Measurements from ENCODE around the gene FBXO2. TPM values are rescaled to one million over a fixed set of nuclear protein-coding genes. Genes with fewer than 3 reads are reported as not detected.
A peak's percentile ranks its signal among the peaks of the same experiment; 100 is the strongest.

The FBXO2 gene
- total RNA-seq, 1 experiment from 2014 or later: 81.1 TPM

- CTCF ChIA-PET: interaction anchor here (1.2 kb wide), 1 partner anchor 28 kb away, joined by 8 read pairs; the partner anchor contains the start of gene FBXO6
- H3K9ac ChIP-seq (ENCODE audit: low read length): no peak overlapping the region
Measured at GRCh38 chr1:11691928-11692711, 37.9 kb upstream of the FBXO2 start.

More at GRCh38 chr1:11691928-11692711, 37.9 kb upstream of the FBXO2 start:
- Histone ChIP-seq H3K27ac (ENCODE audit: low read depth, low read length) (no peak overlapping the region), H3K36me3 (ENCODE audit: control insufficient read depth in 1 of 2, insufficient read depth in 2 of 2, low read length in 2 of 2) (no peaks in the 10 kb centered on the region), H2AFZ (ENCODE audit: low read depth, low read length, poor library complexity, severe bottlenecking) (no peak overlapping the region), H3K27me3 (ENCODE audit: insufficient read depth, low read length) (peaks cover 17% of the 10 kb centered on the region; the same call in 1 of the 2 replicates), H3K4me1 (ENCODE audit: control insufficient read depth in 1 of 2, insufficient read depth in 2 of 2, low read length in 2 of 2) (peaks cover 33 to 47% of the 10 kb centered on the region in 2 experiments), H3K79me2 (ENCODE audit: insufficient read depth, low read length) (no peaks in the 10 kb centered on the region), H3K9me3 (ENCODE audit: control insufficient read depth in 1 of 2, insufficient read depth in 1 of 2, low read depth in 1 of 2, low read length in 2 of 2) (no peaks in the 10 kb centered on the region), H3K4me2 (ENCODE audit: low read length) (peak overlapping the region; percentile 98), H3K9me2 (ENCODE audit: insufficient read depth) (no peaks in the 10 kb centered on the region), H3K4me3 (replicated peaks in 1 of 2; ENCODE audit: low read depth in 1 of 2, low read length in 2 of 2) (peak overlapping the region in 1 of 2 experiments; percentile 69; a peak in 1 of 4 replicates), H4K20me1 (ENCODE audit: insufficient read depth) (no peaks in the 10 kb centered on the region)
- intact Hi-C loops (cut with micrococcal nuclease): no loop called here
- ATAC-seq (no peak), DNase-seq (ENCODE audit: low read depth, low spot score) (no peak)
- TF ChIP-seq POLR2AphosphoS5 (IDR thresholded peaks at IDR 0.05; ENCODE audit: low read depth, low read length) (no peak), POLR2A (IDR thresholded peaks at IDR 0.05; ENCODE audit: borderline replicate concordance, extremely low read depth, insufficient read depth, insufficient read length) (no peak), CTCF (IDR thresholded peaks at IDR 0.05 in 2 of 3, conservative IDR thresholded peaks at IDR 0.05 in 1 of 3; ENCODE audit: borderline replicate concordance in 1 of 3, insufficient read depth in 1 of 3, low read depth in 2 of 3, low read length in 2 of 3) (no peak), EZH2phosphoT487 (IDR thresholded peaks at IDR 0.05; ENCODE audit: borderline replicate concordance) (no peak)
- no TSS peak for BruUV-seq (replicated peaks)
- RAD21 ChIA-PET (ENCODE audit: low non-redundant PET in 1 of 2, low total read pairs in 2 of 2, uncharacterized antibody in 2 of 2, unreplicated experiment in 2 of 2): no interaction called here
- POLR2A ChIA-PET: interaction anchor here (1.3 to 1.9 kb wide), 2 partner anchors 10 to 39 kb away, joined by 10 to 14 read pairs; partner anchors contain the start of gene MAD2L2
